Measurements from ENCODE around the gene SEC24A.

SEC24A gene

DNA sequence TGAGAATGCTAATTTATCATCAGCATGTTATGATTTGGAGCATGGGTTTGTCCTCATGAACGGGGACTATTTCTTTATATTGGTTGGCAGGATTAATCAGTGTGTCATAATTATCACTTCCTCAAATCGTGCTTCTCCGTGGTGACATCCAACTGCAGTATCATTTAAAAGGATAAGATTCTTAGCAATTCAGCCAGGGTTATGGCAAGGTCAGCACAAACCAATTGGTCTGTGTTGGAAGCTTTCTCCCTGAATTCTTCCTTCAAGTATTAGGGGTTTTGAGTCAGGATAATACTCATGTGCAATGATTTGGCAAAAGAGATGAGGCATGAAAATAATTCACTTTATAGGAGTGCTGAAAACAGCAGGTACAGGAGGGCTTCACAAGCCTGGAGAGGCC lies 84.2 kb downstream of the SEC24A start:
- TF ChIP-seq SIN3A (IDR thresholded peaks at IDR 0.05; ENCODE audit: borderline replicate concordance, insufficient read depth, low read length) (no peak), FOXP2 (optimal IDR thresholded peaks at IDR 0.05; ENCODE audit: borderline replicate concordance, extremely low read depth, extremely low read length, insufficient read depth) (no peak), TAF1 (IDR thresholded peaks at IDR 0.05; ENCODE audit: borderline replicate concordance, insufficient read depth, low read length) (no peak)

DNA sequence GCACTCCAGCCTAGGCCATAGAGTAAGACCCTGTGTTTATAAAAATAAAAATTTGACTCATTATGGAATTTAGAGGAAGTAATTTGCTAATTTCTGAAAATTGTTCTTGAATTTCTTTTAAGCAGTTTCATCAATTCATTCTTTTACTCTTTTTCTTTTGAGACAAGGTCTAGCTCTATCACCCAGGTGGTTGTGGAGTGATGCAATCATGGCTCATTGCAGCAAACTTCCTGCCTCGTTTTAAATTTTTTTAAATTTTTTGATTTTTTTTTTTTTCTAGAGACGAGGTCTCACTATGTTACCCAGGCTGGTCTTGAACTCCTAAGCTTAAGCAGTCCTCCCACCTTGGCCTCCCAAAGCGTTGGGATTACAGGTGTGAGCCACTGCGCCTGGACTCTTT lies 86.7 kb downstream of the SEC24A start:
- TF ChIP-seq POLR2AphosphoS5 (IDR thresholded peaks at IDR 0.05; ENCODE audit: low read depth, low read length): no peak
- no peak for TF ChIP-seq FOXP2 (optimal IDR thresholded peaks at IDR 0.05; ENCODE audit: borderline replicate concordance, extremely low read depth, extremely low read length, insufficient read depth)
- TF ChIP-seq TAF1 (IDR thresholded peaks at IDR 0.05; ENCODE audit: borderline replicate concordance, insufficient read depth, low read length): no peak
- TF ChIP-seq SIN3A (IDR thresholded peaks at IDR 0.05; ENCODE audit: borderline replicate concordance, insufficient read depth, low read length): no peak
- TF ChIP-seq, protein P1, sequence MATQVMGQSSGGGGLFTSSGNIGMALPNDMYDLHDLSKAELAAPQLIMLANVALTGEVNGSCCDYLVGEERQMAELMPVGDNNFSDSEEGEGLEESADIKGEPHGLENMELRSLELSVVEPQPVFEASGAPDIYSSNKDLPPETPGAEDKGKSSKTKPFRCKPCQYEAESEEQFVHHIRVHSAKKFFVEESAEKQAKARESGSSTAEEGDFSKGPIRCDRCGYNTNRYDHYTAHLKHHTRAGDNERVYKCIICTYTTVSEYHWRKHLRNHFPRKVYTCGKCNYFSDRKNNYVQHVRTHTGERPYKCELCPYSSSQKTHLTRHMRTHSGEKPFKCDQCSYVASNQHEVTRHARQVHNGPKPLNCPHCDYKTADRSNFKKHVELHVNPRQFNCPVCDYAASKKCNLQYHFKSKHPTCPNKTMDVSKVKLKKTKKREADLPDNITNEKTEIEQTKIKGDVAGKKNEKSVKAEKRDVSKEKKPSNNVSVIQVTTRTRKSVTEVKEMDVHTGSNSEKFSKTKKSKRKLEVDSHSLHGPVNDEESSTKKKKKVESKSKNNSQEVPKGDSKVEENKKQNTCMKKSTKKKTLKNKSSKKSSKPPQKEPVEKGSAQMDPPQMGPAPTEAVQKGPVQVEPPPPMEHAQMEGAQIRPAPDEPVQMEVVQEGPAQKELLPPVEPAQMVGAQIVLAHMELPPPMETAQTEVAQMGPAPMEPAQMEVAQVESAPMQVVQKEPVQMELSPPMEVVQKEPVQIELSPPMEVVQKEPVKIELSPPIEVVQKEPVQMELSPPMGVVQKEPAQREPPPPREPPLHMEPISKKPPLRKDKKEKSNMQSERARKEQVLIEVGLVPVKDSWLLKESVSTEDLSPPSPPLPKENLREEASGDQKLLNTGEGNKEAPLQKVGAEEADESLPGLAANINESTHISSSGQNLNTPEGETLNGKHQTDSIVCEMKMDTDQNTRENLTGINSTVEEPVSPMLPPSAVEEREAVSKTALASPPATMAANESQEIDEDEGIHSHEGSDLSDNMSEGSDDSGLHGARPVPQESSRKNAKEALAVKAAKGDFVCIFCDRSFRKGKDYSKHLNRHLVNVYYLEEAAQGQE (IDR thresholded peaks at IDR 0.05; ENCODE audit: insufficient read depth in 1 of 2, low read depth in 2 of 2, low read length in 2 of 2): no peak

DNA sequence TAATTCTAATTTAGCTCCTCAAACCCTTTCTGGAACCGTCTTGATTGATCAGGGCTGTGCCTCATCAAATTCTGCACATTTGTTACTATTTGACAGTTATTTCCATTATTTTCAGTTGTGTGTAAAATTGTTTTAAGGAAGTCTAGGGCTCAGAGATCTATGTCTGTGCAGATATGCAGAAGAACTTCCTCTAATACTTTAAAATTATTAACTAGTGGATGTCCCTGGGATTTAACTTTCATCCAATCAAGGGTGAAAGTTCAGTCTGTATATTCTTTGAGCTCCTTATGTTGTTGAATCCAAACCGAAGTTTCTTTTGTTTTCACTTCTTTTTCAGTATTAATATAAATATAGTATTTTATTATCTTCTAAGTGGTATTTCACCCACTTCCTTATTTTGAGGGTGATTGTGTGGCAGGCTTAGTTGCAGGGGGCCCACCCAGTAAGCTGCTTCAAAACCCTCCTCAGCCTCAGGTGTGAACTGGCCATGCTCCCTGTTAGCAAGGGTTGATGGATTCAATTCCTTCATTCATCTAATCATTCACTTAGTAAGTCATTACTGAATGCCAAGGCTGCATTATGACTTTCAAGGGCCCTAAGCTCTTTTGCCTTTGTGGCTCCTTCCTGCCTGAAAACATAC lies 87.7 kb downstream of the SEC24A start:
- TF ChIP-seq FOXP2 (optimal IDR thresholded peaks at IDR 0.05; ENCODE audit: borderline replicate concordance, extremely low read depth, extremely low read length, insufficient read depth): no peak
- no peak for TF ChIP-seq TAF1 (IDR thresholded peaks at IDR 0.05; ENCODE audit: borderline replicate concordance, insufficient read depth, low read length)
- TF ChIP-seq, protein P1 (IDR thresholded peaks at IDR 0.05; ENCODE audit: insufficient read depth in 1 of 2, low read depth in 2 of 2, low read length in 2 of 2): no peak
- no peak for TF ChIP-seq POLR2AphosphoS5 (IDR thresholded peaks at IDR 0.05; ENCODE audit: low read depth, low read length)
- TF ChIP-seq SIN3A (IDR thresholded peaks at IDR 0.05; ENCODE audit: borderline replicate concordance, insufficient read depth, low read length): no peak

DNA sequence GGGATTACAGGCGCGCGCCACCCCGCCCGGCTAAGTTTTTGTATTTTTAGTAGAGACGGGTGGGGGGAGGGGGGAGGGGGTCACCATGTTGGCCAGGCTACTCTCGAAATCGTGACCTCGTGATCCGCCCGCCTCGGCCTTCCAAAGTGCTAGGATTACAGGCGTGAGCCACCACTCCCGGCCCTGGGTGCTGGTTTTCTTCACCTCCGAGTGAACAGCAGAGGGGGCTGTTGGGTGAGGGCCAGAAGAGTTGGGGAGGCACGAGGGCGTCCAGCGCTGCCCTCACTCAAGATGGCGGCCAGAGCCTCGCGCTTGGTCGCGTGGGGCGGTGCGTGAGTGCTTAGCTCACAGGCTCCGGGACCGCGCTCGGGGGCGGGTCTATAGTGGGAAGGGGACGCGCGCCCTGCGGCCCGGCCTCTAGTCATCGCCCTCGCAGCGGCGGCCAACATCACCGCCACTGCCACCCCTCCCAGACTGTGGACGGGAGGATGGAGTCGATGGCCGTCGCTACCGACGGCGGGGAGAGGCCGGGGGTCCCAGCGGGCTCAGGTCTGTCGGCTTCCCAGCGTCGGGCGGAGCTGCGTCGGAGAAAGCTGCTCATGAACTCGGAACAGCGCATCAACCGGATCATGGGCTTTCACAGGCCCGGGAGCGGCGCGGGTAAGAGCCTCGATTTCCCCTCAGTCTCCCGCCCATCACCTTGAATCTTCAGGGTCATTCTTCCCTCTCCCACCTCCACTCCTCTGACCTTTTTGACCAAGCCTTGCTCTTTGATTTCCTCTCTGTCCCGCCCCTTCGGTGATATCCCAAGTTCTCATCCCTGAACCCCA lies 89.8 kb downstream of the SEC24A start, which contains the start of gene CAMLG:
Gene CAMLG, plus strand, starts transcription at position 416 of the 830 bp plus-strand sequence. Its CDS starts 73 bp downstream, at position 489.
- TF ChIP-seq TAF1 (IDR thresholded peaks at IDR 0.05; ENCODE audit: borderline replicate concordance, insufficient read depth, low read length): peak; percentile 81; the same call in 1 of the 2 replicates
- TF ChIP-seq, protein P1 (IDR thresholded peaks at IDR 0.05; ENCODE audit: insufficient read depth in 1 of 2, low read depth in 2 of 2, low read length in 2 of 2): no peak
- TF ChIP-seq POLR2AphosphoS5 (IDR thresholded peaks at IDR 0.05; ENCODE audit: low read depth, low read length): peak; percentile 77
- TF ChIP-seq FOXP2 (optimal IDR thresholded peaks at IDR 0.05; ENCODE audit: borderline replicate concordance, extremely low read depth, extremely low read length, insufficient read depth): peak; percentile 96
- peak; percentile 74; the same call in 1 of the 2 replicates for TF ChIP-seq SIN3A (IDR thresholded peaks at IDR 0.05; ENCODE audit: borderline replicate concordance, insufficient read depth, low read length)

DNA sequence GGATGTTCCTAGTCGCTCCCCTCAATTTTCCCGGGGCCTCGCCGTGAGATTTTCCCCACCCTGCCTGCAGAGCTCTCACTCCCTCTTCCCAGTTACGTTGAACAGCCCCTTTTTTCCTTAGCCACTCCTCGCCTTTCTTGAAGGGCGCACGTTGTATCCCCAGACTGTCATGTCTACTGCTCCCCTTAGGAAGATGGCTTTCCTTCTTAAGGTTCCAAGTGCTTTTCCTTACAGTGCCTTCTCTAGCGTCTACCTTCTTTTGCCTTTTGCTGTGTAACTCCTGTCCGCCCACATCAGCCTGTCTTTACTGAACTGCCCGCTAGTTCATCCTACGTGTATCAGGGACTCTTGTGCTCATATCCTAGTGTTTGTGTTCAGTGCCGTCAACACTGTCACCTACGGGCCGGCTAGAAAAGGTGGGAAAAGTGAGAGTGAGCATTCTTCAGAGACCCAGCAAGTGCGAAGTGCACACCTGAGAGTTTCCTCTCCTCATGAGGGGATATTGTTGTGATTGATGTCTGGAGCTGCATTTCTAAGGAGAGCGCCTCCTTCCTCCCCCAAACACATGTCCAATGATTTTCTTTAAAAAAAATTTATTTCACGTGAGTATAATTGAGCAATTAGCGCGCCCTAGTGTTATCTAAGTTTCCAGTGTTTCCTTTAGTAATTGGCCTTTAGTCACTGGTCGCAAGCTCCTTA lies 90.5 kb downstream of the SEC24A start:
- no peak for TF ChIP-seq FOXP2 (optimal IDR thresholded peaks at IDR 0.05; ENCODE audit: borderline replicate concordance, extremely low read depth, extremely low read length, insufficient read depth)

Data from PFSK-1 (cell line).